Stimulated activated CD4-positive, alpha-beta T cell treated with anti-CD3 and anti-CD28 coated beads, Interleukin-1b, Interleukin-23, amount 100 ng/mL, for 1 hour (primary cell): ENCODE results near the gene SYT1.
"Not testable (repeated sequence)": the region's sequence is repeated elsewhere in the genome, so short reads cannot be mapped to it uniquely, and the experiment has no call there.

Experiments
- DNase-seq, 2 donors: peaks; one replicate each; pipeline ENCODE4 v3.0.0-alpha.2; 2020; ENCODE audit warnings: low read depth in 2 of 2

SYT1 gene

GRCh38 chr12:78864403-78864869 is at the start of gene SYT1:
Gene SYT1, plus strand, starts transcription at chr12:78864774.
- no peak for DNase-seq

GRCh38 chr12:78818487-78818886 is 46.1 kb upstream of the SYT1 start:
- no peak for DNase-seq

GRCh38 chr12:78820946-78821345 is 43.6 kb upstream of the SYT1 start:
- no peak for DNase-seq

- DNase-seq: no peak
Measured at GRCh38 chr12:78824918-78825317, 39.7 kb upstream of the SYT1 start.

- DNase-seq: no peak
Measured at GRCh38 chr12:78829690-78830089, 34.9 kb upstream of the SYT1 start.

- no peak for DNase-seq
Measured at GRCh38 chr12:78835493-78835892, 29.1 kb upstream of the SYT1 start.

- DNase-seq: not testable (repeated sequence)
Measured at GRCh38 chr12:78840518-78841019, 24.0 kb upstream of the SYT1 start.

GRCh38 chr12:78853231-78853630 is 11.3 kb upstream of the SYT1 start:
- DNase-seq: no peak

- DNase-seq: no peak
Measured at GRCh38 chr12:78863482-78864402, 832 bp upstream of the SYT1 start.

- no peak for DNase-seq
Measured at GRCh38 chr12:78864870-78865463, 393 bp downstream of the SYT1 start.

GRCh38 chr12:78865516-78865915 is 942 bp downstream of the SYT1 start:
- DNase-seq: no peak

GRCh38 chr12:78866518-78866917 is 1.9 kb downstream of the SYT1 start:
- DNase-seq: no peak

GRCh38 chr12:78870539-78870938 is 6.0 kb downstream of the SYT1 start:
- no peak for DNase-seq

GRCh38 chr12:78871566-78871965 is 7.0 kb downstream of the SYT1 start:
- DNase-seq: no peak

GRCh38 chr12:78878459-78878858 is 13.9 kb downstream of the SYT1 start:
- DNase-seq: no peak

GRCh38 chr12:78878866-78879265 is 14.3 kb downstream of the SYT1 start:
- DNase-seq: no peak

- no peak for DNase-seq
Measured at GRCh38 chr12:78880078-78880477, 15.5 kb downstream of the SYT1 start.

GRCh38 chr12:78881685-78882084 is 17.1 kb downstream of the SYT1 start:
- DNase-seq: no peak

GRCh38 chr12:78885466-78885865 is 20.9 kb downstream of the SYT1 start:
- DNase-seq: no peak

- no peak for DNase-seq
Measured at GRCh38 chr12:78886719-78887407, 22.3 kb downstream of the SYT1 start.

- no peak for DNase-seq
Measured at GRCh38 chr12:78887444-78887843, 22.9 kb downstream of the SYT1 start.

- no peak for DNase-seq
Measured at GRCh38 chr12:78888568-78888967, 24.0 kb downstream of the SYT1 start.
